Glomerular endothelial cell (primary cell): Measurements from ENCODE around the gene CDRT15L2. TPM values are rescaled to one million over a fixed set of nuclear protein-coding genes. Genes with fewer than 3 reads are reported as not detected.
"Not testable (repeated sequence)": the region's sequence is repeated elsewhere in the genome, so short reads cannot be mapped to it uniquely, and the experiment has no call there.

Experiments
- DNase-seq: peaks from one replicate; pipeline ENCODE4 v3.0.0-alpha.2; 2011; ENCODE audit warnings: low read depth, low spot score; ENCODE audit errors: extremely low read depth
- total RNA-seq: library from RNA; depleted of rRNA; stranded (reverse); fragments of >200 nt; gene quantifications from 2 replicates; pipeline ENCODE4 v1.2.3, GENCODE V29; 2015

The CDRT15L2 gene
- total RNA-seq, result not detected in 2 replicates

DNA sequence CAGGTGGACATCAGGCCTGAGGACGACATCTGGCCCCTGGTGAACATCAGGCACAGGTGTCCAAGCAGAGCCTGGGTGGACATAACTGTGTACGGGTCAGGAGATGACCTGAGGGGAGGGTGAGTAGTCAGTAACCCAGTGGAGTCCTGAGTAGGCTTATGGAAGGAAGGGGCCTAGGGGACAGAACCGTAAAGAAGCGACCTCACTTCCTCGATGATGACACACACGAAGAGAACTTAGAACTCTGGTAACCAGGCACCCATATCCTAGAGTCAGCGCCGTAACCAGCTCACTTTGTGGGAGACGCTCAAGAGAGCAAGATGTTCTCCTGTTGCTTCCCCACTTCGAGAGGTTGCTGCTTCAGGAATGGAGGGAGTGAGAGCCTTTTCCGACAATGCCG lies at the start of gene CDRT15L2:
CDRT15L2 (plus strand) TSS at position 301 of the 400 bp plus-strand sequence; CDS start at position 321, 20 bp downstream.
- not testable (repeated sequence) for DNase-seq

DNA sequence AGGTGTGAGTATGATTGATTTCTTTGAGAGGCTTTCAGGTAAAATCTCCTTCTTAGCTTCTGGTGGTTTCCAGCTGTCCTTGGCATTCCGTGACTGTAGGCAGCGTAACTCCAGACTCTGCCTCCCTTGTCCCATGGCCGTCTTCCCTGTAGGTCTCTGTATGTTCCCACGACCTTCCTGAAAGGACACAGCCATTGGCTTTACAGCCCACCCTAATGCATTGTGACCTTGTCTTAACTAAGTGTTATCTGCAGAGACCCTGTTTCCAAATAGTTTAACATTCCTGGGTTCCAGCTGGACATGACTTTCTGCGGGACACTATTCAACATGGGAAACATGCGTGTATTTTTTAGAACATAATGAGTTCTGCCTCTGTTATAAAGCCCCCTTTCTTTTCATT lies 49.4 kb upstream of the CDRT15L2 start:
- not testable (repeated sequence) for DNase-seq

DNA sequence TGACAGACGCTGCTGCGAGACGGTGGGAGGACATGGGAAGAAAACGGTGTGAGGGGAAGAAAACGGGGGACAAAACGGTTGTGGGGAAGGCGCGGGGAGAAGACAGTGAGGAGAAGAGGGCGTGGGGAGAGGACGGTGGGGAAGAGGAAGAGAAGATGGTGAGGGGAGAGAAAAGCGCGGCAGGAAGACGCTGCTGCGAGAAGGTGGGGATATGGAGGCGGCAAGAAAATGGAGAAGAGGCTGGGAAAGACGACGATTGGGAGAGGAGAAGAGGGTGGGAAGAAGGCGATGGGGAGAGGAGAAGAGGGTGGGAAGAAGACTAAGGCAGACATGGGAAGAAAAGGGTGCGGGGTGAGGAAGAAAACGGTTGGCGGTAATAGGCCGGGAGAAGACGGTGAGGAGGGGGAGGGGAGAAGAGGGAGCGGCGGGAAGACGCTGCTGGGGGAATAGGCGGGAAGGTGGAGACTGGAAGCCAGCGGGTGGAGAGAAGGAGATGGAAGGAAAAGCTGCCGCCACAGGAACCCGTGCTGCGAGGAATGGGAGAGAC lies 46.9 kb upstream of the CDRT15L2 start:
- DNase-seq, result not testable (repeated sequence)

DNA sequence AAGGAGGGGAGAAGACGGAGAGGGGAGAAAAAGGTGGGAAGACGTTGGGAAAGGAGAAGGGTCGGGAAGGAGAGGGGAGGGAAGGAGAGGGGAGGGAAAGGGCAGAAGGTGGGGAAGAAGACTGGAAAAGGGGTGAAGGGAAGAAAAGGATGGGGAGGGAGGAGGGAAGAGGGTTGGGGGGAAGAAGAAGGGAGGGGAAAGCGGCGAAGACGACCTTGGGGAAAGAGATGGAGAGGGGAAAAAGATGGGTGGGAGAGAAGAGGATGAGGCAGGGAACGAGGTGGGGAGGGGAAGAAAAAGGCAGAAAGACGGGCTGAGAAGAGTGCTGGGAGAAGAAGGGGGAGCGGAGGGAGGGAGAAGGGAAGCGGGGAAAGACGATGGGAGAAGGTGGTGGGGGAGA lies 46.3 kb upstream of the CDRT15L2 start:
- not testable (repeated sequence) for DNase-seq

DNA sequence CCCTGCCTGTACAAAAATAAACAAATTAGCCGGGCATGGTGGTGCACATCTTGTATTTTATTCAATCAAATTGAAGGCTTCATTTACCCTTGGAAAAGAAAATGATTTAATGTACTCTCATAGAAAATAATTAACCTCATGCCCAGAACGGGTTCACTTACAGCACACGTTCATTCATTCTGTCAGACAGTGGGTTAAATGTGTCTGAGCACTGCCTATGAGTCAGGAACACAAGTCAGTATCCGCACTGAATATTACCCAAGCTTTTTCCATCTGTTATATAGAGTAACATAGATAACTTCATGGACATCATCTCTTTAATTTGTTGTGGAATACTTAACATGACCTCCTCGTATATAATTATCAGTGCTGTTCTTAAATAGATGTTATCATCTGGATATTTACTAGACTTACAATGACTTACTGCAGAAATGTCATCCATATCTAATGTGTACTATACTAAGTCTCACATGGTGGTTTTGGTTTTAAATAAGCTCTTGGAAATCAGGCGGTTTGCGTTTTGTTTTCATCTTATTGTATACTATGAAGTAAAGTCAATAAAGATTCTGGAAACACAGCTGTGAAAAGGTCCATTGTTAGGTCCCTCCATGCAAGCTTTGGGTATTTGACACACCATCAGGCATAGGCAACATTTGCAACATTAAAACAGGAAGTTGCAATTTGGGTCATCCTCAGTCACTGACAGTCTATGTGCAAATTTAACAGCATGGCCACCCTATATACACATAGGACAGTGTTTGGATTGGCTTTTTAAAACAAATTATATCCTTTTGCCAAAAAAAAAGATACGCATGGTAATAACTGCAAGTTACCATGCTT lies 44.6 kb upstream of the CDRT15L2 start:
- DNase-seq, result not testable (repeated sequence)

DNA sequence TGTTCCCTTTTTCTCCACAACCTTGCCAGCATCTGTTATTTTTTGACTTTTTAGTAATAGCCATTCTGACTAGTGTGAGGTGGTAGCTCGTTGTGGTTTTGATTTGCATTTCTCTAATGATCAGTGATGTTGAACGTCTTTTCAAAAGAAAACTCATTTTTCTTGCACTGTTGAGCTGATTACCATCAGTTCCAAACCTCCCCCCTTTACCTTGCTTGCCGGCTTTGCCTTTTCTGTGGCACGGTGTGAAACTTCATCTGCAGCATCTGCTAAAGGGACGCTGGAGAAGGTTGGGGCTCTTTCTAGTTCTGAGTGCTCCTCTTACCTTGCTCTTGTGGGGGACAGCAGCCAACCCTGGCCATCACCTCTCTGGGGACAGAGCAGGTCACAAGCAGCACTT lies 39.1 kb upstream of the CDRT15L2 start:
- not testable (repeated sequence) for DNase-seq

DNA sequence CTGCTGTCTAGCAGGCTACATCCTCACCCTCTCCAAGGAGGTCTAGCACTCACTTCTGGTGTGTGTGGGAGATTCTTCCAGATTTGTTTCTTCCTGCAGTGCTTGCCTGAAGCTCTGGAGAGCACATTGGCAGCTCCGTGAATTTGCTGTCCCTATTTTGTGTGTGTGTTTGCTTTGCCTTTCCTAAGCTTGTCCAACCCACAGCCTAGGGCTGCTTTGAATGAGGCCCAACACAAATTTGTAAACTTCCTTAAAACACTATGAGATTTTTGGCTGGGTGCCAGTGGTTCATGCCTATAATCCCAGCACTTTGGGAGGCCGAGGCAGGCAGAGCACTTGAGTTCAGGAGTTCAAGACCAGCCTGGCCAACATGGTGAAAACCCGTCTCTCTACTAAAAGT lies 38.7 kb upstream of the CDRT15L2 start:
- DNase-seq, result not testable (repeated sequence)

DNA sequence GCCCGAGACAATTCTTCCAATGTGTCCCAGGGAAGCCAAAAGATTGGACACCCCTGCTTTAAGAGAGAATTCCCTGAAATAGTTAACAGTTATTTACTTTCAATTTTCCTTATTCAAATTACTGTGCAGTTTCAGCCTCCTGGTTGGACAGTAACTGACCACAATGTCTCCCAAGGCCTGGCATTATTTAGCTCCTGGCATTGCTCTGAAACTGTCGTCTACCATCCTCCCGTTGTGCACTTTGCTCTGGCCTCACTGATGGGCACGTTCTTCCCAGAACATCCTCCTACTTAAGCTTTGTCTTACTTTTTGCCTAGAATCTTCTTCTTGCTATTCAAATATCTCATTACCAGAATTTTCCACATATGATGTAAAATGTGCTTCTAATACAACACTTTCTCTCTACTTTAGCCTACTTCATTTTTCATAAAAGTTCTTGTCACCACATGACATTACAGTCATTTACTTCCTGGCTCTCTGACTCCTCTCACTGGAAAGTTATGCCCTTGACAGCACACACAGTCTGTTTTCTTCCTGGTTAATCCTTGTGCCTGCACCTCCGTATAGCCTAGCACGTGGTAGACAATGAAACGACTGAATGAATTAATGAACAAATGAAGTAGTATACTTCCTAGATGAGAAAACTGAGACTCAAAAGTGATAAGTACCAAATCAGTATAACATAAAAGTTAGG lies 37.5 kb upstream of the CDRT15L2 start:
- DNase-seq, result not testable (repeated sequence)

DNA sequence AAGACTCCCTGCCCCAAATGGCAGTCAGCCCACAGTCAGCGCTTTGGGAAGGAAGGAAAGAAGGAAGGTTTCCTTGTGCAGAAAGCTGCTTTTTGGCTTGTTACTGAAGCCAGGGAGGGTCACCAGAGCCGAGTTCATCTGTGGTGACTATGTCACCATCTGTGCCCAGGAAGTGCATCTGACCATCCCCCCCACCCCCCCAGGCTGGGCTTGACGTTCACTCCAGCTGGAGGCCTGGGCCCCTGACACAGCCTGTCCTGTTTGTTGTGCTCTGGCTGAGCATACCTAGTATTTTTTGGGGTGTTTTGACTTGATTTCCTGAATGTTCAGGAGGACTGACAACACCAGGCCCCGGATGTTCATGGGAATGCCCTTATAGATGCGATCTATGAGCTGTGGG lies 31.6 kb upstream of the CDRT15L2 start:
- DNase-seq, result not testable (repeated sequence)

DNA sequence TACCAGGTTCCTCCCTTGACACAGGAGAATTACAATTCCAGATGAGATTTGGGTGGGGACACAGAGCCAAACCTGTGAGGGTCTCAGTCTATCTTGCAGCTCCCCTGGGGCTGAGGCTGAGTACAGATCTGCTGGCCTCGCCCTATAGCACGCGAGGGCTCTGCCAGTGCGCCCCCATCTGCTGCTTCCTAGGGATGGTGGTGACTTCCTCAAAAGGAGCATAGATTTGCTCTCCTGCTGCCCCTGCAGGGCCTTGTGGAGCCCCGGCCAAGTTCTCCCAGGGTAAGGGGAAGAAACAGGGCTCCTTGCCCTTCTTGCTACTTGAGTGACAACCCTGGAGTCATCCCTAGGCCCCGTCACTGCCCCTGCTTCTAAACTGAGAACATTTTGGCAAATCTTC lies 26.6 kb upstream of the CDRT15L2 start:
- DNase-seq, result not testable (repeated sequence)

DNA sequence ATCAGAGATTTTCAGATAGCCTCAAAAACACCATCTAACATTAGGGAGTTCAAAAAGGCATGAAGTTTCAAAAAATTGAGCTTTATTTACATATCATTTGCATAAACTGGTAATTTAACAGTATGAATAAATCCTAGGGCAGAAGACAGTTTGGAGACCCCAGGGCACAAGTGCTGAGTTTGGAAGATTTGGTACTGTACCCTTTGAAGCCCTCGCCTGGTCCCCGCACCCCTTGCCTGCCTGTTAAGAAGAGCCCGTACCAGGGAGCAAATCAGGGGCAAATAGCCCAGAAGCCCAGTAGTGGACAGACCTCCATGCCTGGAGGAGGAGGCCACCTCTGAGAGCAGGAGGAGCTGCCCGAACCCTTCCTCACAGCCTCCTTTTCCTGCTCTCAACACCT lies 24.8 kb upstream of the CDRT15L2 start:
- not testable (repeated sequence) for DNase-seq

DNA sequence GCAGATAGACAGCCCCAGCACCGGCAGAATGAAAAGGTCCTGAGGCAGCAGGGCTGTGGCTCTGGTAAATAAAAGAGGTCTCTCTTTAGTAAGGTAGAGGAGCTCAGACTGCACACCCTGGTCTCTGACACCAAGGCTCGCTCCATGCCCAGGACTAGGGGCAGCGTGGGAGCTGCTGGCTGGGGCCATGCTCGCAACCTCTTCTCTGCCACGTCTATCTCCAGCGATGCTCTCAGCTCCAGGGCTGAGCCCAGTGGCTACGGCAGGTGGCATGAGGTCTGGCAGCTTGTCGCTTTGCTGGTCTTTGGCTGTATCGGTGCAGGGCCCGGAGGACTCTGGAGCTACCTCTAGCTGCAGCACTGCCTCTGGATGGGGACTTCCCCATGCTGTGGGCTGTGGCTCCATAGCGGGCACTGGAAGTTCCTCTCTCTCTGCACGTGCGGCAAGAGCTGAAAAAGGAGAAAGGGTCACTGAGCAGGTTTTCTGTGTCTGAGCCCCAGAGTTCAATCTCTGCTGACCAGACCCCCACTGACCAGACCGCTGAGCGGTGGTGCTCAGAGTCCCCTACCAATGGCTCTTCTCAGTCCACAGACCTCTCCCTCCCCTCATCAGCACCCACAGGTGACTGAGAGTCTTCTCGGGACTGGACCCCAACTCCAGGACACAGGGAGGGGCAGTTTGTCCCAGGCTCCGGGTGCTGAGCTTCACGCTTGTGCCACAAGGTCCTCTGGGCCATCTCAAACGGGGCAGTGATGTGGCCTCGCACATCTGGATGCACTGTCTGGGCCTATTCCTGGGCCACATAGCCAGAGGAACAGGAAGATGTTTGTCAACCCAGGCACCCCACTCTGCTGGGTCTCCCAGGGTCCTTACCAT lies 24.2 kb upstream of the CDRT15L2 start:
- DNase-seq, result not testable (repeated sequence)

DNA sequence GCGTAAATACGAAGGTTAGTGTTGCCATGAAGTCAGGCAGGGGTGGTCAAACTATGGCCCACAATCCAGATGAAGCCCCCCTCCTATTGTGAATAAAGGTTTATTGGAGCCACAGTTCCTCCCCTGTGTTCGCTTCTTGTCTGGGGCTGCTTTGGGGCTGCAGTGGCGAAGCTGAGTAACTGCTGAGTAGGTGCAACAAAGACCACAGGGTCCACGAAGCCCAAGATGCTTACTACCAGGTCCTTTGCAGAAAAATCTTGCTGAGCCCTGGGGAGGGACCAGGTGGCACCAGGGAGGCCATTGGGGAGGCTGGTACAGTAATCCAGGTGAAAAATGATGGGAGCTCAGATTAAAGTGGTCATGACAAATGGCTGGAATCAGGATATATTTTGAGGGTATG lies 21.4 kb upstream of the CDRT15L2 start:
- DNase-seq, result not testable (repeated sequence)

DNA sequence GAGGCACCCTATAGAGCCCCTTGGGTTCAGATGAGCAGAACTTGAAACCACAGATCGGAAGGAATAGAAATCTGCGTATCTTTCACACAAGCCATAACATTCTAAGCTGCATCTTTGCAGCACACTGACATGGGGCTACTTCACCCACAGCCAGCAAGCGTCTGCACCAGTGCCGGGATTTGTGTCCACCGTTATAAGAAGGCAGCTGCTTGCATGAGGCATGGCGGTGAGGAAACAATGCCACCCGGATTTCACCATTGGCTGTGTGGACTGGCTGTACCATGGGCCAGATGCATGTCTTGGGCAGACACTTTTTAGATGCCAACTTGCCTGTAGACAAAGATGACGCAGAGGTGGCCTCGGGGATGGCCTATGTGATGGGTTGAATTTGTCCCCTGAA lies 20.5 kb upstream of the CDRT15L2 start:
- not testable (repeated sequence) for DNase-seq

DNA sequence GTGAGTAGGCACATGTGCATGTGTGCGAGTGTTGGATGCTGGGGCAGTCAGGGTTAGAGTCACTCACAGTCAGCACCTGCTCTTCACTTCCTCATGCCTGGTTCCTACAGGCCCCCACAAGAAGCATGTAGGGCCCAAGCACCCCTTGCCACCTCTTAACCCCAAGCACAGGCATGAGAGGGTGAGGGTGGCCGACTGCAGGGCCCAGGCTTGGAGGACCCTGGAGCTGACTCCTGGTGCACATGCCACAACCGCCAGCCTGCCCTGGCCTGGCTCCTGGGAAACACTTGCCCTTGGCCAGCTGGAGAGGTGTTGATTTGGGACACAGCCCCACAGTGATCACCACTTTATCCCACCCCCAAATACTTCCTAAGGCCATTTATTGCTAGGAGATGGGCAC lies 16.9 kb upstream of the CDRT15L2 start:
- DNase-seq, result no peak

DNA sequence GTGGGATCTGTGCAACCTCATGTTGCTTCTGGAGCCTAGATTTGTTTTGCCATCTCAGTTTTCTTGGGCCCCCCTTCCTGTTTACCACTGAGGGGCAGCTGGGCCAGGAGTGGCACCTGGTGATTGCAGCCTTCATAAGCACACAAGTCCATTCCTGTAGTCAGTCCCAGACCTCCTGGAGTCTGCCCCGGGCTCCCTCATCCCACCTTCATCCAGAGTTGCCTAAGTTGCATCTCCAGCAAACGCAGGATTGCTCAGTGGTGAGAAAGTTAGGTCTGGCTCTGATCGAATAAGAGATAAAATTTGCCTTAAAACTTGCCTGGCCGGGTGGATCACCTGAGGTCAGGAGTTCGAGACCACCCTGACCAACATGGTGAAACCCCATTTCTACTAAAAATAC lies 14.3 kb upstream of the CDRT15L2 start:
- not testable (repeated sequence) for DNase-seq

DNA sequence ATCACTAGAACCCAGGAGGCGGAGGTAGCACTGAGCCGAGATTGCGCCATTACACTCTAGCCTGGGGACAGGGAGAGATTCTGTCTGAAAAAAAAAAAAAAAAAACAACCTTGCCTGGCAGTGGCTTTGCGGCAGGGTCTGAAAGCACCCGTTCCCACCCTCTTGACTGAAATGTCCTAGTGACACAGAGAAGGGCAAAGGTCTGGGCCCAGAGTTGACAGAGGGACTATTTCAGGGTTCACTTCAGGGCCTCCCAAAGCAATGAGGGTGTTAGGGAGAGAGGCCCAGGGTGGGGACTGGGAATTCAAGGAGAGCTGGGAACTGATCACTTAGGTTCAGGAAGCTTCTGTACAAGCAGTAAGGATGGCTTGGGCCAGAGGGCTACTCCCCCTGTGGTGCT lies 13.8 kb upstream of the CDRT15L2 start:
- DNase-seq, result no peak

DNA sequence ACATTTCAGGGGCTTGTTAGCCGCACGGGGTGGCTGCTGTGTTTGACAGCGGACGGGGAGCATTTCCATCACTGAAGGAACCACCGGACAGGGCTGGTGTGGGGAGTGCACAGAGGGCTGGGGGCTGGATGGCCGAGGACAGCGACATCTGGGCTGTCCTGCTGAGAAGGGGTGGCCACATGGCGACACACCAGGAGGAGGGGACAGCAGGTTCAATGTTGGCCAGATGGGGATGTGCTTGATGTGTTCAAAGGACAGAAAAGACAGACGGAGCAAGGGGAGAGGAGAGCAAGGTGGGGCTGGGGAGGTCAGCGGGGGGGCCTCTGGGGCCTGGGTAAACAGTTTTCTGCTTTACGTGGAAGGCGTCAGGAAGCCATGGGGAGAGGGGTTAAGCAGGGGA lies 12.8 kb upstream of the CDRT15L2 start:
- DNase-seq, result not testable (repeated sequence)

DNA sequence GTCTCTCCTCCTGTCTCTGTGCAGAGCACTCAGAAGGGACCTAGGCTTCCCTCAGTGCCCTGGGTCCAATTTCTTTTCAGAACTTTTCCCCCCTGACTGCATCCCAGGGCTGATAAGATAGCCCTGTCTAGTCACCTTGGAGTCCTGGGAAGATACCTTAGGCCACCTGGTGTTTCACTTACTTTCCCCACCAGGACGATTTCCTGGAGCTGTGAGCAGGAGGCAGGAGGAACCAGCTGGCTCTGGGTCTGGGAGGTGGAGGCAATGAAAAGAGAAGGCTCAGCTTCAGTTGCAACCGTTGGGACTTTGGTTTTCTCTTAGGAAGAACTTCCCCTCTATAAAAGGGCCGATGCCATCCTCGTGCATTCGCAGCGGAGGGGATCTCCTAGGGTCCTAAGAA lies 12.1 kb upstream of the CDRT15L2 start:
- not testable (repeated sequence) for DNase-seq

DNA sequence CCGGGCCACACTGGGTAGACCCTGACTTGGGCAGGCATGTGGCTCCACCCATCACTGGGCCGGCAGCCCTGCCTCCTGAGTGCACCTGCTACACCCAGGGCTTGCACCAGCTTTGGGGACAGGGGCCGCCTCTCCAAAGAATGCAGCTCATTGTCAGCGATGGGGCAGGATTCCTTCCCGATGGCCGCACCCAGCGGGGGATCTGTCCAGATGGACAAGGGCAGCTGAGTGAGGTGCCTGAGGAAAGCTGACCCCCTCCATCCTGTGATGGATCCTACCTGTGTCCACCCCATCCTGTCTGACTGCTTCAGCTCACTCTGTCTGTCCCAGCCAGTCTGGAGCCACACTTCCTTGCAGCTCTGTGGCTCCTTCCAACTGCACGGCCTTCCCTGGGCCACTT lies 10.9 kb upstream of the CDRT15L2 start:
- not testable (repeated sequence) for DNase-seq

DNA sequence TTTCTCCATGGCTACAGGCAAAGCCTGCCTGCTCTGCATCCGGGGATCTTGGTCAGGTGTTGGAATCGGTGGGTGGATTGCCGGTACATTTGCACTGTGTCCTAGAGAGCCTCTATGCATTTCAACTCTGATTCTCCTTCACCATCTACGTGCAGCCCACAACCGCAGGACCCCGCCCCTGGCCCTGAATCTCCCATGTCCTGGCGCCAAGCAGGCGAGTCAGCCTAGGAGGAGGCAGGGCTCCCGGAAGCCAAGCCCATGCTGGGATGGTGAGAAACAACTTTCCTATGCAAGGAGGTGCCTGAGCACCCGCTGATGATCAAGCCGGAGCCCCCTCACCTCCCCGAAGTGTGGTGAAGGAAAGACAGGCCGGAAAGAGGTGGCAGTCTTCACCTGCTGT lies 7.9 kb upstream of the CDRT15L2 start:
- not testable (repeated sequence) for DNase-seq
